Thyroid gland (tissue), 4 donors: ENCODE results near the gene MED16. TPM values are rescaled to one million over a fixed set of nuclear protein-coding genes. Genes with fewer than 3 reads are reported as not detected.
"Not testable (repeated sequence)": the region's sequence is repeated elsewhere in the genome, so short reads cannot be mapped to it uniquely, and the experiment has no call there.

Source experiments
- DNase-seq, 2 donors: peaks; one replicate each; pipeline ENCODE4 v3.0.0-alpha.2; 2019
- H3K27ac ChIP-seq, 3 donors: fragments of 200-600 bp; sonication (generic); 1 replicate in 2 of 3; 2 replicates in 1 of 3; pipeline ENCODE4 v1.5.1; 2016 to 2019; ENCODE audit warnings: mild to moderate bottlenecking in 1 of 3, moderate library complexity in 1 of 3
- H3K27me3 ChIP-seq: fragments of 200-600 bp; sonication (generic); one replicate; pipeline ENCODE4 v1.5.1; 2019
- H3K36me3 ChIP-seq, 2 donors: fragments of 200-600 bp; sonication (generic); one replicate each; pipeline ENCODE4 v1.5.1; 2016 to 2019
- H3K4me1 ChIP-seq, 2 donors: fragments of 200-600 bp; sonication (generic); one replicate each; pipeline ENCODE4 v1.5.1; 2017 to 2019
- H3K4me3 ChIP-seq, 3 donors: fragments of 200-600 bp; sonication (generic); replicated peaks in 1 of 3; 1 replicate in 2 of 3; 2 replicates in 1 of 3; pipeline ENCODE4 v1.5.1; 2016; ENCODE audit warnings: mild to moderate bottlenecking in 1 of 3
- H3K9me3 ChIP-seq: fragments of 200-600 bp; sonication (generic); one replicate; pipeline ENCODE4 v1.5.1; 2017
- CTCF ChIP-seq, 6 experiments: fragments of 200-600 bp in 3 of 6; fragments of 450-650 bp in 3 of 6; sonication (generic) in 3 of 6; IDR thresholded peaks; one replicate each; pipeline ENCODE4 v1.5.1; 2016 to 2019; ENCODE audit warnings: antibody characterized with exemption in 6 of 6, mild to moderate bottlenecking in 2 of 6, inconsistent platforms in 1 of 6, moderate library complexity in 1 of 6
- POLR2A ChIP-seq, 2 donors: fragments of 450-650 bp; IDR thresholded peaks; one replicate each; pipeline ENCODE4 v1.6.1; 2017; ENCODE audit warnings: antibody characterized with exemption in 2 of 2, mild to moderate bottlenecking in 2 of 2, moderate library complexity in 1 of 2
- WGBS, 2 donors: methylation state at CpG; one replicate each; pipeline ENCODE4 v1.1.5; 2017; 5-methylcytosine and 5-hydroxymethylcytosine counted together
- intact Hi-C: fragments of 100-400 bp; cut with DNase I; formaldehyde crosslinking; loops from one replicate; pipeline ENCODE4 v1.15.1; 2023
- total RNA-seq, 4 donors: library from RNA; depleted of rRNA; stranded (reverse); fragments of >200 nt; gene quantifications; one replicate each; pipeline ENCODE4 v1.2.3, GENCODE V29; 2016

MED16 gene
- total RNA-seq, 4 donors from 2014 or later: 33.2 to 66.5 (median 54.3) TPM

- Histone ChIP-seq H3K4me1 (peaks cover 10 to 19% of the 10 kb centered on the region in 2 donors), H3K27ac (peak within 1 kb of the TSS in 2 of 3 donors; percentile 76 to 77), H3K27me3 (no peaks in the 10 kb centered on the region), H3K4me3 (no peak within 1 kb of the TSS), H3K36me3 (no peaks in the 10 kb centered on the region), H3K9me3 (no peaks in the 10 kb centered on the region)
- DNase-seq: no peak
- intact Hi-C loops: no loop called here
- TF ChIP-seq POLR2A (IDR thresholded peaks at IDR 0.05) (no peak), CTCF (IDR thresholded peaks at IDR 0.05) (no peak)
- 68 to 70% methylated on average over 28 to 30 of the region's 55 CpGs for WGBS, 2 donors
Measured at GRCh38 chr19:852136-853013, 40.6 kb downstream of the MED16 start, which contains the start of gene ELANE. Gene ELANE, plus strand, starts transcription at chr19:852303. Its CDS starts 26 bp downstream, at chr19:852329.

- H3K27ac ChIP-seq: peak overlapping the region; percentile 61 to 77 (median 76)
- no peaks in the 10 kb centered on the region for H3K36me3 ChIP-seq
- H3K27me3 ChIP-seq: no peaks in the 10 kb centered on the region
- peaks cover 10 to 19% of the 10 kb centered on the region in 2 donors for H3K4me1 ChIP-seq
- intact Hi-C loops: no loop called here
- 30 to 46% methylated on average over 5 to 8 of the region's 13 CpGs for WGBS, 2 donors
- DNase-seq: no peak
- no peak overlapping the region for H3K4me3 ChIP-seq
- TF ChIP-seq CTCF (IDR thresholded peaks at IDR 0.05) (no peak), POLR2A (IDR thresholded peaks at IDR 0.05) (no peak)
- no peaks in the 10 kb centered on the region for H3K9me3 ChIP-seq
Measured at GRCh38 chr19:850979-851335, 42.0 kb downstream of the MED16 start.

- TF ChIP-seq CTCF (IDR thresholded peaks at IDR 0.05): no peak
- no peak for TF ChIP-seq POLR2A (IDR thresholded peaks at IDR 0.05)
- DNase-seq: peak; percentile 90 to 91
- no peaks in the 10 kb centered on the region for H3K36me3 ChIP-seq
- intact Hi-C loops: no loop called here
- no peaks in the 10 kb centered on the region for H3K9me3 ChIP-seq
- WGBS, 2 donors: 31 to 50% methylated on average over 9 to 19 of the region's 28 CpGs
- peak overlapping the region; percentile 61 to 77 (median 76) for H3K27ac ChIP-seq
- H3K4me3 ChIP-seq: no peak overlapping the region
- no peaks in the 10 kb centered on the region for H3K27me3 ChIP-seq
- peaks cover 10 to 19% of the 10 kb centered on the region in 2 donors for H3K4me1 ChIP-seq
Measured at GRCh38 chr19:850221-850978, 42.6 kb downstream of the MED16 start.

- intact Hi-C loops, H3K9me3 ChIP-seq, H3K27me3 ChIP-seq, H3K4me3 ChIP-seq, H3K36me3 ChIP-seq, DNase-seq, H3K27ac ChIP-seq: not testable (repeated sequence)
- WGBS, 2 donors: 86 to 90% methylated on average over 8 of the region's 8 CpGs
- peaks cover 15 to 19% of the 10 kb centered on the region in 2 donors for H3K4me1 ChIP-seq
Measured at GRCh38 chr19:849195-849594, 43.8 kb downstream of the MED16 start.

GRCh38 chr19:848386-848921 is 44.5 kb downstream of the MED16 start:
- 52 to 60% methylated on average over 12 of the region's 12 CpGs for WGBS, 2 donors
- no peak for DNase-seq
- Histone ChIP-seq H3K36me3 (no peaks in the 10 kb centered on the region), H3K4me3 (no peak overlapping the region), H3K9me3 (no peaks in the 10 kb centered on the region), H3K27ac (no peak overlapping the region), H3K4me1 (peaks cover 20 to 25% of the 10 kb centered on the region in 2 donors), H3K27me3 (no peaks in the 10 kb centered on the region)
- no peak for TF ChIP-seq CTCF (IDR thresholded peaks at IDR 0.05)
- TF ChIP-seq POLR2A (IDR thresholded peaks at IDR 0.05): no peak
- intact Hi-C loops: no loop called here
